Stimulated activated CD4-positive, alpha-beta T cell treated with anti-CD3 and anti-CD28 coated beads, Interleukin-4, amount 100 ng/mL, for 4 hours (primary cell): ENCODE results near the gene CACHD1.

Source experiments
- DNase-seq, 2 experiments: peaks; one replicate each; pipeline ENCODE4 v3.0.0-alpha.2; 2020

CACHD1 gene

DNA sequence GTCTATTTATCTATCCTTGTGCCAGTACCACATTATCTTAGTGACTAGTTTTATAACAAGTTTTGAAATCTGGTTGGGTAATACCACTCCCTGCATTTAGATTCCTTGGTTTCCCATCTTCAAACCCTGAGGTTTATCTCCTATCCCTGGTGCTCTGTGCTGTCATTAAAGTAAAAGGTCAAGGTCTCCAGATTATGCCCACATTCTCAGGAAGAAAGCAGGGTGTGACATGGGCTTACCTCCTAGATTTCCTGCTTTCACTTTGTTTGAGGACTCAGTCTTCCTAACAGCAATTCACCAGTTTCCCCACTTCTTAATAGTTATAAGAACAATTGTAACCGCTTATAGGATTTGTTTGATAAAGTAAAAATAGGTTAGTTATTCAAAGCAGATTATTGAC is 86.0 kb downstream of the CACHD1 start:
- no peak for DNase-seq

DNA sequence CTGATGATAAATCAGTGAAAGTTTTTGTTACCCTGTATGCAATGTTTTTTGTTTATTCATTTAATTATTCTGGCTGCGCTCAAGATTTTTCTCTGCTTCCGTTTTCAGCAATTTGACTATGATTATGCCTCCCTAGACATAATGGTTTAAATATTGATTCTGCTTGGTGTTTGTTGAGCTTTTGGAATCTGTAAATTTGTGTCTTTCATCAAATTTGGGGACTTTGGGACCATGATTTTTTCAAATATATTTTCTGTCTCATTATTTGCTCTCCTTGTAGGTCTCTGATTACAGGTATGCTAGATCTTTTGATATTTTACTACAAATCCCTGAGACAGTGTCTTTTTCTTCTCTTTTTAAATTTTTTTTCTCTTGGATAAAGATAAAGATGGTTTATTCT is 92.1 kb downstream of the CACHD1 start:
- DNase-seq, result no peak

DNA sequence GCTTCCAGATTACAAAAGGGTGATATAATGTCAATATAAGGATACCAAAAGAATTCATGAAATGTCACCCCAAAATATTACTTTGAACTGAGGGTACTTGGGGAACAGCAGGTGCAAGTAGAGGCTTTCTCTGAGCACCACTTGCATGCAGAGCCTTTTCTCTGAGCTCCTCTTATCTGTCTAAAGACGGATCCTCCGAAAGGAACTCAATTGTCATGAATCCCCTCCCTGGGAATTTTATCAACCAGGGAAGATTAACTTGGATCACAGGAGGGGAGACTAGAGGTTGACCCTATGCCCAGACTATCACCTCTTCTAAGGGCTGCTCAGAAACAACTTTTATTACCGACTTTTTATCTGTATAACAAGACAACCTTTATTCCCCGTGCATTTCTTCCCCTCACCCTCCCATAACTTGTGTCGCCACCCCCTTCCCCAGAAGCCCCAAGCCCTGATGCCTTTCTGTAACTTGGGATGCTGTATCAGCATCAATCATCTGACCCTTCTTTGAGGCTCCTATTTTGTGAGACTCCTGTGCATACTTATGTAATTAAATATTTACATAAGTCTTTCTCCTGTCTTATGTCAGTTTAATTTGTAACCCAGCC is 94.1 kb downstream of the CACHD1 start:
- DNase-seq, result no peak

DNA sequence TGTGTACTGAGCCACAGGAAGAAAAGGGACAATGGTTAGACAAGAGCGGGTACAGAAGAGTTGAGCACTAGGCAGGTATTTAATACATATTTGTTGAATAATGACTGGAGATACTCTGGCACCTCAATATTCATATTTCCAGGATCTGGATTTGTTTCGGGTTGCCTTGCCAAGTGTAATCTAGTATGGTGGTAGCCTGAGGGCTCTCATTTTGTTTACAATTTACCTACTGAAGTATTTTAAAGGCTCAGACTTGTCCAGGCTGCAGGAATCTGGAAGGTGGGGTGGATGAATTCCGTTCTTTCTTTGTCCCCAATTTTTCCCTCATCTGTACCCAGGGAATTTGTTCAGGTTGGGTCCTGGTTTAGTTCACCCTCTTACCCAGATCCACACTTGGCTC is 95.0 kb downstream of the CACHD1 start:
- DNase-seq, result no peak

DNA sequence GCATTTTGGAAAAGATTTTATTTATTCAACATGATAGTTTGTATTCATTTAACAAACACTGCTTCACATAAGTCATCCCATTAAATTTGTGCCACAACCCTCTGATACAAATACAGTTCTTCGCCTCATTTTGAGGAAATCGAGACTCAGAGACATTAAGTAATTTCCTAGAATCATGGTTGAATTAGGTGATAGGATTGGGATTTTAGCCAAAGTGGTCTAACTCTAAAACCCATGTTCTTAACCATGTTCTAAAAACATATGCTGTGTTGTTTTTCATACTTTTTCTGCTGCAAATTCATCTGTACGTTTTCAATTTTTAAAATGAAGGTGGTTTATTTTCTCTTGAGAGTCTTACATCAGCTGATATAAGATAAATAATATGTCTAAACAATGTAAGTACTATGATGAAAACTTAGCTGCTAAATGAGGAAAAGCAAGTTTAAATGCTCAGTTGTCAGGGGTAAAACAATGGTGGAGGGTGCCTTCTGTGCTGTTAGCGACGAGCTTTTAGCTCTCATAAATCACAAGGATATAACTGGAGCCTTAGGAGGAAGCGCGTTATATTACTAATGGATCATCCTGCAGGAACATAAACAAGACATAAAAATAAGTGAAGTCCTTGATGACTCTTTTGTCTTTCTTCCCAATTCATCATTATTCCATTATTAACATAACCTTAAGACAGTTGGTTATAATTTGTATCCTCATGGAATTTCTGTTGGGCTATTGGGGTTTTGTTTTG is 97.7 kb downstream of the CACHD1 start:
- no peak for DNase-seq

DNA sequence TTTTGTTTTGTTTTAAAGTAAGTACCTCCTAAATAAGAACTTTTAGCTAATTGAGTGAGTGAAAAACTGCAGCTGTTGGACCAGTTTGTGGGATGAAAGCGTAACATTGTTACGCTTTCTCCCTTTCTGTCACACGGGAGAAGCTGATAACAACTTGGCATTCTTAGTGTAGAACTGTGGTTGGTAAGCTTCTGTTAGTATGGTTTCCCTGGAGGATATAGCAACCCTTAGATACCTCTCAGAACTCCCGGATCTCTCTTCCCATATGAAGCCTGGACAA is 98.2 kb downstream of the CACHD1 start:
- DNase-seq, result no peak

DNA sequence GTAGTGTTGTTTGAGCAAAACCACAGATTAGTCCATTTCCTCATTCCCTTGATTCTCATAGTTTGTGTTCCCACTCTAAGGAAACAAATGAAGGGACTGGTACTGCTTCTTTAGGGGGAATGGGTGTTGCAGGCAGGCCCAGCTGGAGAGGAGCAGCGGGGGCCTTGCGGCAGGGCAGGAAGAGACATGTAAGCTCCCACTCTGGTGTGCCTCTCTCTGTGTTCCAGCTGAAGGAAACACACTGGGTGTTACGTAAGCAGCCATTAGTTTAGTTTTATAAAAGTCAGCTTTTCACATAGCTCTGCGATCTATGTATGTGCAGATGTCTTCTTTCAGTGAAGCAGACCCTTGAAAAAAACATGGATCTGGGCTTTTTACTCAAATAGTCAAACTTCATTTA is 99.5 kb downstream of the CACHD1 start:
- DNase-seq, result no peak

DNA sequence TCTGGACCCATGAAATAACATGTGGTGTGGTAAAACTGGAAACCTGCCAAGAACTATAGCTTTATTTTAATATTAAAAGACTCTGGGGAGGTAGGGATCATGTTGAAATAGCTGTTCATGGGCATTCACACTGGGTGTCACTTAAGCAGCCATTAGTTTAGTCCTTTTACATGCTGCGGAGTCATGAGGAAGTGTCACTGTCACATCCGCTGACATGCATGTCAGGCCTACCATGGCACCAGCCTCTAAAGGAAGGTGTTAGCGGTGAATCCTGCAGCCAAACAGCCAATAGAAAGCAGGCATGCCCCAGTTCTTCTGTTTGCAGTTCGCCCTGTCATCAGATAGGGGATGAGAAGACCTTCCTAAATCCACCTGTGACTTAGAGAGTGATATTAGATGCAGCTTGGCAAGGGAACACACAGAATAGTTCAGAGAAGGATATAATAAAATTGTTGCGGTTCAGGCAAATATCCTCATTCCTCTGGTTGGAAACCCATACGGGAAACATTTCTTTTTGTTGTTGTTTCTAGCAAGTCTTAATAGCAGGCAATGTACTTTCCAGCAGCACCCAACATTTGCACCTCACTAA is 100.4 kb downstream of the CACHD1 start:
- no peak for DNase-seq

DNA sequence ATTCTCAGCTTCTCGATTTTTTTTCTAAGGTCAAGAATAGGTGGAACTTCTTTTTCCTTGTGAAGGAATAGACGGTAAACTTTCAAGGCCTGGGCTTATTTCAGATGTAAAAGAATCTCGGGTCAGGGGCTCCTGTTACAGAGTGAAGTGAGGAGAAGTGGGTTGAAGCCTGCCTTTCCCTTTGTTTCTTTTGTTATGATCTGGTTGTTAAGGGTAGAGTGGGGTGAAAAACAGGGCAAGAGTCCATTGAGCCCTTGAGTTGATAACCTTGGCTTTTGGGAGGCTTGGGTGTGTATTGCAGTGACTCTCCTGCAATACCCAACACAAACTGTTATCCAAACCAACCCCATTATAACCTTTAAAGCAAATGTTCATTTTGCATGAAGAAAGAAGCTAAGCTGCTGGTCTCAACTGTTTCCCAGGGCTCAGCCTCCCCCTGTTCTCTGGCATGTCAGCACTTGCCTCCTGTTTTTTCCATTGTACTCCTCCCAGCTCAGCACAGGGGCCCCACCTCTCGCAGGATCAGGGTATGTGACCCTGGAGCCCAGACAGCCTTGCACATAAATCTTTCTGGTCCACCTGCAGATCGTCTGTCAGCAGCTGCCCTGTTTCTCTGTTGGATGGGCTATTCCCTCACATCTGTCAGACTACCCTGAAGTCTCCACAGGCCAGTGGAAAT is 102.4 kb downstream of the CACHD1 start:
- no peak for DNase-seq

DNA sequence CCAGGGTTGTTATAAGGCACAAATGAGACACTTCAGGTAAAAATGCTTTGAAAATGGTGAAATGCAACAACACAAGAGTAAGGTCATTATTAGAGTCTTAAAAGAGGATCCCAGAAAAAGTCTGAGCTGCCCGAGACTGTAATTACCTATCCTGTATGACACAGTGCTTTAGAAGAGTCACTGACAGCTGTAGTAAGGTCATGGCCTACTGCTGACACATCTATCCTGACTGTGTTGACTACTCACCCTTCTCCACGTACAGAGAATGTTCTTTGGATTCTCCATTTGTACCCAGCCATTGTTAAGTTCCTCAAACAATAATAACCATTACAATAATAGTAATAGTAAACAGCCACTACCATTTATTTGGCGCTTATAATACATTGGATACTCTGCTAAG is 104.4 kb downstream of the CACHD1 start:
- no peak for DNase-seq

DNA sequence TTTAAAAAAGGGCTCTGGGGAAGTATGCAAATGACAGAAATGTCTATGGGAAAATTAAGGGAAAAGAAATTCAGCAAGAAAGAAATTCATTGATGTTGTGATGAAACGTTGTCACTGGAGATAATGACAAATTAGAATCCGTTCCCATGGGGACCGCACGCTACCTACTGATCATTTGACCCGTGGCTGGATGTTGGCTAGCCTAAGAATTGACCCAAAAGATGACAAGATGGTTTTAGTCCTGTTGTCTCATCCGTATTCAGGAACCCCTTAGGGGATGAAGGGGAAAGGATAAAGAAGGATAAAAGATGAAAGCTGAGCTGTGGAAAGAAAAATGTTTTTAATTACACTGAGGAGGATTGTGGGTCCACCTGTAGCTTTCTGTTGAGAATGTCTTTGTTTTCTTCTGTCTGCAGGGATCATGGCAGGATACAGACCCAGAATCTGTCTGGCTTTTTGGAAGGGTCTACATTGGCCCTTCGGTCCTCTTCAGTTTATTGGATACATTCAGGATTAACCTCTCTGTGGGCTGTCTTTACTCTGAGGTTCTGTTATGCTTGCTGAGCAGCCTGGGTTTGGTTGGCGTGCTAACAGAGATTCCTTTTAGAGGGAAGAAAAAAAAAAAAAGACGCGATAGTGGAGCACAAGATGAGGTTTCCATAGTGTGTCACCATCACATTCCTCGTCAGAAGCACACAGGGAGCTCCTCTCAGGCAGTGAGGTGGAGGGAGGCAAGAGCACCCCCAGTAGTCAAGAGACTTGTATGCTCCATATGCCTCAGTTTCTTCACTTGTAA is 106.2 kb downstream of the CACHD1 start:
- no peak for DNase-seq

DNA sequence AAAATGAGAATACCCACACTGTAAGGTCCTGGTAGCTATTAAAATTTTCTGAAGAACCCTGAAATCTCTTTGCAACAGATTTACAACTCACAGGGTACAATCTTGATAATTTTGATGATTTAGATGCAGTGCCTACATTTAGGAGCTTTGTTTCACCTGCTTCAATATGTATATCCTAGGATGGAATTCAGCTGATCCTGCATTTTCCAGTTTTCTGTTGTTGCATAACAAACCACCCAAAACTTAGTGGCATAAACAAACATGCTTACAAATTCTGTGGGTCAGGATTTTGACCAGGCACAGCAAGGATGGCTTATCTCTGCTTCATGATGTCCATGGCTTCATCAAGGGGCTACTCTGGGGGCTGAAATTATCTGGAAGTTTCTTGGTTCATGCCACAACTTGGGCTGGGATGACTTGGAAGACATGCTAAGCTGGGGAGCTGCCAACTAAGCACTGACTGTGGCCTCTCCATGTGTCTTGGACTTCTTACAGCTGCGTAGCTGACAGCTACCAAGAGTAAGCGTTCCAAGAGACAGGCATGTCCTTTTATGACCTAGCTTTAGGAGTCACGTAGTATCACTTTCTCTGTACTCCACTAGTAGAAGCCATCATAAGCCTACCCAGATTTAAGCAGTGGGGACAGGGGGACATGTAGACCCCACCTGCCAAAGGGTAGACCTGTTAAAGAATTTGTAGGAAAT is 108.5 kb downstream of the CACHD1 start:
- no peak for DNase-seq

DNA sequence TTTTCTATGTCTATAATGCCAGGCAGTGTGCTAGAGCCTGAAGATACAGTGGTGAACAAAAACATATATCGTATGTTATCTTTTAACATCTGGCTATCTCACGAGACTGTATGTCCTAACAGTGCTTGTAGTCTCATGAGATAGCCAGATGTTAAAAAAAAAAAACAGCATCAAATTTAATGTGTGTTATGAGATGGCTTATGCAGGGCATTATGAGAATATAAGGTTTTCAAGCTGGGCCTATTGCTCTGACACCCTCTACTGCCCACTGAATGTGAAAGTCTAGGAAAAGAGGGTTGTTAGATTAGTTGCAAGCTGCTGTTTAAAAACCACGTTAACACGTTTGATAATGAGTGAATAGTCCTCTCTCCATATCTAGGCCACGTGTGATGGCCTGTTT is 109.8 kb downstream of the CACHD1 start:
- DNase-seq, result no peak

DNA sequence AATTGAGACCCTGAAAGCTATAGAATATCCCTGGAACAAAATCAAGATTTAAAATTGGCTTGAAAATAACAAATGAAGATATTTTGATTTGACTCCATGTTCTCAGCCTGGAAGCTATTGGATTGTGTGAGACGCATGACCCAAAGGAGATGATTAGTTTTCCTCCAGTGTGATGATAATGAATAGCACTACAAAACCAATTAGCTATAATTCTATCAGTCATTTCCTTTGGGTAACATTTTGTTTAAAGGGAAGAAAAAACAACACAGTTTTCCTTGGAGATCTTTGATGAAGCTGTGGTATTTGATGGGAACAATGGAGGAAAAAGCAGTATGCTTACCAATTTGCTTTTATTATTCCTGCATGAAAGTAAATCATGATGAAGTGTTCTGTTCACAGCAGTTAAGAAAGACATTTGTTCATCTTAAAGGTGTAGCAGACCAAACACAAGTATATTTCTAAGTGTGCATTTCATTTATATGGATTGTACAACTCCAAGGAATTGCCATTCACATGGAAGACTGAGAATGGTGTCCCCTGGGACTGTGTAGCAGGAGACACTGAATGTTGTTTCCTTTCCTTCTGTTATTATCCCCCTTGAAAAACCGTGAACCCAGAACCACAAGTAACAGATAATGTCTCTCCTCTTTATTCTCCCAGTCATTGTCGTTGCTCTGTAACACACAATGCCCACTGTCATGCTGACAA is 111.4 kb downstream of the CACHD1 start:
- no peak for DNase-seq

DNA sequence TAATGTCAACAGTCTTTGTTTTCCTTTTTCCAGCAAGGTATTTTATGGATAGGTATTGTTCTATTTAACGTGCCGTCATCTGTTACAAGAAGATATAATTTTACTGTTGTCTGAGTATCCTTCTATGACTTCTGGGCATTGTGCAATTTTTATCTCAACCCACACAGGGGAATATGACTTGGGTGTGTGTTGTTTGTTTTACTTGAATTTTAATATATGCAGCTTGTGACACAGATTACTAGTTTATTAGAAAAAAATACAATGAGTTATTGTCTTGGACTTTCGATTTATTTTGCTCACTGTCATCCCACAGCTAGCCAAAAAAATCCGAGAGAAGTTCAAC is 111.9 kb downstream of the CACHD1 start:
- no peak for DNase-seq

DNA sequence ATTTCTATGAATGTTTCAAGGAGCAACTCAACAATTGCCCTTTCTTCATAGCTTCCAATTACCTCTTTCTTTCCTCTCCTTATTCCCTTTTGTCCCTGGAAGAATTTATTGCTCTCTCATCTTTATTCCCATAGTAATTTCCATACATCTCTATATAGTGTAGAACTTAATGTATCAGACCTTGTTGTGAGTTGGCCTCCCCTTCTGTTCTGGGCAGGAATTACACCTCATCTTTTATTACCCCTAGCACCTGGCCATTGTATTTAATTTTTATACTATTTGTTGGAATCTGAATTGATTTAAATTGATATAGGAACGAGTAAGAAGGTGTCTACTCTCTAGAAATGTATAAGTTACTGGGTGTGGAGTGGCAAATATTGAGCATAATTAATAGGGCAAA is 114.5 kb downstream of the CACHD1 start:
- DNase-seq, result no peak

DNA sequence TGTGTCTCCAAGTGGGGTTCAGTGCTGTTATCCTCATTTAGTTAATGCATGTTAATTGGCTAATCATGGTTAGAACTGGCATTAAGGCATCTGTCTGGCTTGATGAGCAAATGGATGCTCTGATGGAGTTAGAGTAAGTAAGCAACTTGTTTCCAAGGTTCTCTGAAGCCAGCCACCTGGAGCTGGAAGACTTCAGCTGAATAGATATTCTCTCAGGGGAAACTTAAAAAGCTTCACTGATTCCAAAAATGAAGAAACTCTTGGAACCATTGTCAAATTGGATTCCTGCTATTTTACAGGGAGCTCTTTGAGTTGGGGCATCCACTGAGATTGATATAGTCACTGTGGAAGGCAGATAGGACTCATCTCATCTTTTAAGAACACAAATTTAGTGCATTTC is 118.9 kb downstream of the CACHD1 start:
- DNase-seq, result no peak

DNA sequence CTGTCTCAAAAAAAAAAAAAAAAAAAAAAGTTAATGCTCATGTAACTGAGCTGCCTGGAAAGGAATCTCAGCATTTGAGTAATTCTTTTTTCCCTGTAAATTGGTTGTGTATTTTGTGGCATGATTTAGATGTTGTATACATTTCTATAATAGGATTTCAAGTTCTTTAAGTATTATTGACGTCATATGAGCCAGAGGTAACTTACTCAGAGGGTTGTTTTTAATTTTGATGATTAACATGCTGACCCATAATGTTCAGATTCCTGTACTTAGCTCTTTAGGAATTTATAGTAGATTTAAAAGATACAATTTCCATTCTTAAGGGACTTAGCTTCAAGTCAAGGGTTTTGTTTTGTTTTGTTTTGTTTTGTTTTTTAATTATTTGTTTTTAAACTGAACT is 120.4 kb downstream of the CACHD1 start:
- no peak for DNase-seq

DNA sequence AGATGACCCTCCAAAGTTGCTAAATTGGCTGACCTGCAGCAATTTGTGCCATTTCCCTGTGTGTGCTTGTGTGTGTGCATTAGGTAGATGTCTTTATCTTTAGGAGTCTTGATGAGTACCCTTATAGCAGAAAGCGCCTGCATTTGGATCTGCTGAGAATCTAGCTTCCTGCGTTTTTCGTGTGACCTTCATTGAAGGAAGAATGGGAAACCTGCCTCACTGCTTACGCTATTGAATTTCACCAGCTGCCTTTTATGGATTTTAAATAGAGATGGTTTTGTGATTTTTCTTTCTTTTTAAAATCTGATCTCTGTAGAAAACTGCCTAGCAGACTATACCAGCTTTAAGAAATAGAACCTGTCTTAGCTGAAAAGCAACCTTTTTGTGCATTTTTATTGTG is 124.5 kb downstream of the CACHD1 start:
- no peak for DNase-seq

DNA sequence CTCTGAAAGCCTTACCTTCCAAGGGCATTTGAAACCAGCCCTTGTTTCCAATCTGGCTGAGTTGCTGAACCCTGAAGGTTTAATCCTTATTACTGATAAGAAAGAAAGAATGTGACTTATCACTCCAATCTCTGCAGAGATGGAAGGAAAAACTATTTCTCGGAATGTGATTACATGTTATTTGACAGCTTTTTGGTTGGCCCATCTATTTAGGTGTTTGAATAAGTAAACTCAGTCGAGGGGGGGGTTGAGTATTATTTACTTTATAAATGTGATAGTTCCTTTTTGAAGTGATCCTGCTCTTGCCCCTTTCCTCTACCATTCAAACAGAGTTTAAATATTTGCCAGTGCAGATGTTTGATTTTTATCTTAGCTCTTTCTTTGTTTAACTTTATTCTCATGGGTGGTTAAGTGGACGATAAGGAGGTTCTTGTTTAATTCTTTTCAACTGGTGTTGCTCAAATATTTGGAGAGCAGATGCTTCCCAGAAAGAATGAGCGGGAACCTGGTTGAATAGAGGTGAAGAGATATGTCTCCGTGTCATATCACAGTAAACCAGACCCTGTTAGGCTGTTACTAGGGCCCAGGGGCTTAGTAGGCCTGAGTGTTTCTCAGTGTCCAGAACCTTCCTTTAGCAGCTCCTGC is 126.1 kb downstream of the CACHD1 start:
- DNase-seq, result no peak

DNA sequence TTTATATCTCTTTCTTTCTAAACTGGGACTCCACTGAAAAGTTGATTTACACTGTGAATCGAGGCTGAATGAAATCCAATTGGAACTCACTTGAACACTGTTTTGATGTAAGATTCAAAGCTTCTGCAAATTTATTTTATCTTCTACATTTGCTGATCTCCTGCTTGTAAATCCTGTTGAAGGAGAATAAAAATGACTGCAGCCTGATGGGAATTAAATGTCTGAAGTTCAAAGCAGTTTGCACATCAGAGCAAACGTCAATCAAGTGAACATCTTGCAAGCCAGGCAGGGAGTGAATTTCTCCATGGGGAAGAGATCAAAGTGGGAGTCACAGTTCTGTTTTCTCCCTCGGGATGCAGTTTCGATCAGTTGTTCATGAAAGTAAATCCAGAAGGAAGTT is 127.2 kb downstream of the CACHD1 start:
- no peak for DNase-seq

DNA sequence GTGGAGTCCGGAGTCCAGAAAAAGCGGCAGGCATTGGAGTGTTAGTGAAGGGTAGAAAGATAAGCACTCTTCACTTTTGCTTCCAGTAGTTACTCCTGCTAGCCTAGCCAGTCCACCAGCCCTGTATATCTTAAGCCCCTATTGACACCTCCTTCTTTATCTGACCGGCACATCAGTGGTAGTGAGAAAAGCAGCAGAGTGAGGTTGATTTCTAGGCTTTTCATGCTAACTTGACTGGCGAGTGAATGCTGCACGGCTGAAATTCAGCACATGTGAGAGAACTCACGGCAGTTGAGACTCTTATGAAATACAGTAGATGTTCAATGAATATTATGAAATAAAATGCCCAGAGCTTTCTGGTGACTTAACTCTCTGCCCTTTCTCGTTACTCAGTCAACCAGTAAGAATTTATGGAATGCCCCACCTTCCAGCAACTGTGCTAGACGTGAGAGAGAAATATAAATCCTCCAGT is 128.2 kb downstream of the CACHD1 start:
- DNase-seq, result no peak
